ENCODE results near the gene CXCR5. TPM values are rescaled to one million over a fixed set of nuclear protein-coding genes. Genes with fewer than 3 reads are reported as not detected.
A peak's percentile ranks its signal among the peaks of the same experiment; 100 is the strongest.

Gene CXCR5
- total RNA-seq, 2 experiments from 2014 or later, result 0.60 to 0.92 TPM

GRCh38 chr11:118914178-118914918, 30.7 kb downstream of the CXCR5 start:
- POLR2A ChIA-PET, result interaction anchor here (0.6 to 3.8 kb wide), 12 partner anchors 19 to 136 kb away, joined by 3 to 23 read pairs (median 4); partner anchors contain the start of genes CENATAC, DDX6, RPS25 and TRAPPC4
- DNase-seq, result peak; percentile 94
- H3K4me1 Mint-ChIP-seq (ENCODE audit: low read depth), result peaks cover 70% of the 10 kb centered on the region
- H3K4me3 Mint-ChIP-seq, result peak overlapping the region; percentile 71
- intact Hi-C loops (cut with micrococcal nuclease), result no loop called here
- peak overlapping the region; percentile 99 for H3K27ac Mint-ChIP-seq
- H3K9me3 Mint-ChIP-seq, result no peaks in the 10 kb centered on the region
- H3K27me3 Mint-ChIP-seq, result no peaks in the 10 kb centered on the region
- ATAC-seq, result peak; percentile 48
- no peak for TF ChIP-seq CTCF (IDR thresholded peaks at IDR 0.05)
- CTCF ChIA-PET, result interaction anchor here (0.7 to 3.6 kb wide), 6 partner anchors 8 to 255 kb away, joined by 3 to 17 read pairs (median 4); partner anchors contain the start of gene DDX6
- peaks cover 10% of the 10 kb centered on the region for H3K36me3 Mint-ChIP-seq (ENCODE audit: low read depth)

GRCh38 chr11:118914987-118915386, 31.3 kb downstream of the CXCR5 start:
- no peak for DNase-seq
- intact Hi-C loops (cut with micrococcal nuclease), result no loop called here

GRCh38 chr11:118915396-118915795, 31.7 kb downstream of the CXCR5 start:
- POLR2A ChIA-PET, result interaction anchor here (0.6 to 3.8 kb wide), 5 partner anchors 20 to 125 kb away, joined by 3 to 12 read pairs (median 4); partner anchors contain the start of genes DDX6, RPS25 and TRAPPC4
- H3K4me3 Mint-ChIP-seq, result peak overlapping the region; percentile 71

More at GRCh38 chr11:118914987-118915386, 31.3 kb downstream of the CXCR5 start:
- Mint-ChIP-seq H3K4me3 (peak overlapping the region; percentile 71), H3K9me3 (no peaks in the 10 kb centered on the region), H3K27me3 (no peaks in the 10 kb centered on the region), H3K36me3 (ENCODE audit: low read depth) (peaks cover 7% of the 10 kb centered on the region), H3K27ac (peak overlapping the region; percentile 99), H3K4me1 (ENCODE audit: low read depth) (peaks cover 76% of the 10 kb centered on the region)
- ATAC-seq, result no peak
- POLR2A ChIA-PET, result interaction anchor here (0.6 to 3.8 kb wide), 4 partner anchors 20 to 124 kb away, joined by 3 to 12 read pairs (median 4); partner anchors contain the start of genes DDX6, RPS25 and TRAPPC4
- CTCF ChIA-PET, result interaction anchor here (0.7 to 2.3 kb wide), 3 partner anchors 9 to 225 kb away, joined by 3 to 7 read pairs (median 3); partner anchors contain the start of gene DDX6
- TF ChIP-seq CTCF (IDR thresholded peaks at IDR 0.05), result no peak

GRCh38 chr11:118915941-118916841, 32.5 kb downstream of the CXCR5 start:
- ATAC-seq (no peak), DNase-seq (no peak)
- no peak for TF ChIP-seq CTCF (IDR thresholded peaks at IDR 0.05)
- H3K4me1 Mint-ChIP-seq (ENCODE audit: low read depth), result peaks cover 84% of the 10 kb centered on the region
- ChIA-PET CTCF (interaction anchor here (1.1 to 1.3 kb wide), 3 partner anchors 10 to 226 kb away, joined by 3 to 4 read pairs (median 3); no protein-coding TSS in a partner anchor), POLR2A (interaction anchor here (0.9 to 3.8 kb wide), 4 partner anchors 21 to 102 kb away, joined by 3 to 12 read pairs (median 4); partner anchors contain the start of genes RPS25 and TRAPPC4)
- H3K36me3 Mint-ChIP-seq (ENCODE audit: low read depth), result peaks cover 9% of the 10 kb centered on the region
- H3K27me3 Mint-ChIP-seq, result no peaks in the 10 kb centered on the region
- peak overlapping the region; percentile 99 for H3K27ac Mint-ChIP-seq
- no peaks in the 10 kb centered on the region for H3K9me3 Mint-ChIP-seq
- peak overlapping the region; percentile 93 for H3K4me3 Mint-ChIP-seq
- intact Hi-C loops (cut with micrococcal nuclease), result no loop called here

More at GRCh38 chr11:118915396-118915795, 31.7 kb downstream of the CXCR5 start:
- peaks cover 80% of the 10 kb centered on the region for H3K4me1 Mint-ChIP-seq (ENCODE audit: low read depth)
- no peak for TF ChIP-seq CTCF (IDR thresholded peaks at IDR 0.05)
- DNase-seq, result no peak
- H3K27ac Mint-ChIP-seq, result peak overlapping the region; percentile 99
- H3K27me3 Mint-ChIP-seq, result no peaks in the 10 kb centered on the region
- CTCF ChIA-PET, result interaction anchor here (0.7 to 2.3 kb wide), 3 partner anchors 9 to 225 kb away, joined by 3 to 7 read pairs (median 3); partner anchors contain the start of gene DDX6
- no peak for ATAC-seq
- H3K9me3 Mint-ChIP-seq, result no peaks in the 10 kb centered on the region
- H3K36me3 Mint-ChIP-seq (ENCODE audit: low read depth), result peaks cover 7% of the 10 kb centered on the region
- intact Hi-C loops (cut with micrococcal nuclease), result no loop called here
